Stimulated activated CD4-positive, alpha-beta T cell treated with anti-CD3 and anti-CD28 coated beads, Interleukin-12 subunit alpha, Interleukin-12 subunit beta, amount 100 ng/mL, for 48 hours (primary cell): Measurements from ENCODE around the gene RUNX2.

Source experiments
- DNase-seq, 3 donors: peaks; one replicate each; pipeline ENCODE4 v3.0.0-alpha.2; 2020; ENCODE audit warnings: low read depth in 2 of 3, low spot score in 1 of 3

Gene RUNX2

GRCh38 chr6:45509426-45509825 lies 181.3 kb downstream of the RUNX2 start:
- no peak for DNase-seq

GRCh38 chr6:45512717-45513116 lies 184.6 kb downstream of the RUNX2 start:
- no peak for DNase-seq

GRCh38 chr6:45513213-45513618 lies 185.1 kb downstream of the RUNX2 start:
- no peak for DNase-seq

GRCh38 chr6:45513843-45514242 lies 185.7 kb downstream of the RUNX2 start:
- no peak for DNase-seq

- no peak for DNase-seq
Observed at GRCh38 chr6:45514454-45515230, 186.5 kb downstream of the RUNX2 start.

DNA sequence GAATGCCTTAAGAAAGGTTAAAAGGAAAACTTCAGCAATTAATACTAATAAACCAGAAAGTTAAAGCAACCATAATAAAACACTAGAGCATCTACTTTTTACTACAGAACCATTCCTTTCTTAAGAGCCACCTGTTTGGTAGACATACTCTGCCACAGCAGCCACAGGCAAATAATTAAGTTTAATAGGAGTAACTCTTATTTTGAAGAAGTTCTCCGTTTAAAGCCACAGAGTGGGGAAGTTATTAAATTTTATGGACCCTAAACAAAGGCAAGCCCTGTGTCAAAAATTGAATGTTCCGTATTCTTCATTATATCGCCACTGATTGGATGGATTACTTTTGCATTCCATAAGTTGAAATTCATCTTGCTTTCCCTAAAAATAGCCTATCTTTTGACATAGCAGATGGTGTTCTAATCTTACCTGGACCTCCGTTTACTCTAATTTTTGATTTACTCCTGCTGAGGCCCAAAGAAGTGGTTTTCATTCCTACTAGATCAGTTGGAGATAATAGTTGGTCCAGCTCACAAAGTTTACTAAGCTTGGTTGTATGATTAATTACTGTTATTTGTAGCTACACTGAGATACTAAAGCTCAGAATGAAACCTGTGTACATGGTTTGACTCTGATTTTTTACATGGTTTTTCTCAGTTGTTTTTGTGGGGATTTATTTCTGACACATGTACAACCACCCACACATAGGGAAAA lies 190.0 kb downstream of the RUNX2 start:
- no peak for DNase-seq

DNA sequence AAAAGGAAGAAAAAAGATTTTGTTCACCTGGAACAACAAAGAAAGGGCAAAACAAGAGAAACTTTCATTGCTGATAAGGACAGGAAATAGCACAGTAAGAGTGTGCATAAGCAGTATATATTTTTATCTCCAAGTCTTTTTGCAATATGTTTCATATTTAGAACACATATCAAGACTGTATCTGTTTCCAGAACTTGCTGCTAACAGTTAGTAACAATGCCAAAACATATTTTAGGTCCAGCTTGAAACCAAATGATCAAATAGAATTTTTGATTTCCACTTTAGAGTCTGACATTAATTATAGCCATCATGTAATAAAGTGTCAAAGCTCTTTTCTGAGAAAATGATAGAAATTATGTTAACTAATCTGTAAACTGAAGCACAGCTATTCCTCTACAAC lies 193.1 kb downstream of the RUNX2 start:
- DNase-seq: no peak

DNA sequence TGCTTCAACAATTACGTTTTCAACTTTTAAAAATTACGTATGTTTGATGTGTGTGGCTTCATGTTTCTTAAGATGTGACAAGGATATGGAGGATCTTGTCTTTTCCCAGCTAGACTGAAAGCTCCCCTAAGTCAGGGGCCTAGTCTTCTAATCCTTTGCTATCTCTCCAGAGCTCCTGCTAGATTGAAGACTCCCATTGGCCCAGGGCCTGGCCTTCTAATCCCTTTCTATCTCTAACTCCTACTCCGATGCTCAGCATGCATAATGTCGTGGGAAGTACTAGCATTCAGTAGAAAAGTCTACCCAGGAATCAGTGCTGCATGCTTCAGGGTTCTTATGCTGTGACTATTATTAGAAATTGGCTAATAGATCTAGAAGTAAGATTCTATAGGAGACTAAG lies 194.4 kb downstream of the RUNX2 start:
- DNase-seq: no peak

- no peak for DNase-seq
Observed at GRCh38 chr6:45527210-45527609, 199.1 kb downstream of the RUNX2 start.

GRCh38 chr6:45531999-45532595 lies 204.0 kb downstream of the RUNX2 start:
- DNase-seq: no peak

- no peak for DNase-seq
Observed at GRCh38 chr6:45532721-45533210, 204.6 kb downstream of the RUNX2 start.

DNA sequence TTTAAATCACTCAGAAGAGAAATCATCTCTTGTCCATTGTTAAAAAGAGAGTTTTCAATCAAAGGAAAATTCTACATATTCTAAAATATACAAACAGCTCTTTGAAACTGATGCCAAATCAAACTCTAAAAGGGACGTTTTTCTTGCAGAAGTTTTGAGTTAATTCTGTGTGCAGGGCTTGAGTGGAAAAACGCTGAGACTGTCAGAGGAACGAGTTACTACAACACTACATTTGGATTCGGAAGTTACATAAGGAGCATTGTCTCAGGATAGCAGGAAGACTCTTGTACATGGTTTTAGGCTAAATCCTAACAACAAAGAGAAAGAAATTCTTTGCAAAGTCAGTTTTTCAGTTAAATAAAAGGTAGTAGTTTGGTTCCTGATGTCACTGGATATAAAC lies 205.3 kb downstream of the RUNX2 start:
- DNase-seq: no peak

DNA sequence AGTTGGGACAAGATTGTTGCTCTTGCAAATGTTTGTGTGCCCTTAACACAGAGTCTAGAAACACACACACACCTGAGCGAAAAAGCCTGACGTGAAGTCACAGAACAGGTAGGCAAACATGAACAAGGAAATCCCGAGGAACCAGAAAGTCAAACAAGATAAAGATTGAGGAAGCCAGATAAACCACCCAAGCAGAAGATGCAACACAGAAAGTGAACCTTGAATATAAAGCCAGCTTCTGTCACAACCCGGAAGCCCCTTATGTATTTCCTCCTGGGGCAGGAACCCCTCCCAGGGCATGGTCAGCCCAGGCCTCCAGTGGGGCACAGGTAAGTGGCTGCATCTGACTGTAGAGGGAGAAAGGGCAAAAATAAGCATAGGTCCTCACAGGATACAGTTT lies 207.8 kb downstream of the RUNX2 start:
- DNase-seq: no peak

DNA sequence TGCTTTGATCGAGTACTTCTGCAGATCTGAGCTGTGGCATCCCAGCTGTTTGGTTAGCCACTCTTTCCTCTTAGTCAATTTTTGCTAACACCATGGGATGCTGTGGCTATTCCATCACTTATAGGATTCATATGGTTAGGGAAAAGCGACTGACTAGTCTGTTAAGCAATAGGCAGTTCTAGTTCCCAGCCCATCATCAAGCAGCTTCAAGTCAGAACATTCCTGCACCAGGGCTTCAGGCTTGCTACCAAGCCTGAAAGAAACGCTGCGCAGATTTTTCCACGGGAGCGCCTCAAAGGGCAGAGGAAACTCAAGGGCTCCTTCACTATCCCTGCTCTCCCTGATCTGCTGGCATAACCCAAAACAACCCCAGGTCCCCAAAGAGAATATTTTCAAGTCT lies 209.4 kb downstream of the RUNX2 start:
- no peak for DNase-seq

DNA sequence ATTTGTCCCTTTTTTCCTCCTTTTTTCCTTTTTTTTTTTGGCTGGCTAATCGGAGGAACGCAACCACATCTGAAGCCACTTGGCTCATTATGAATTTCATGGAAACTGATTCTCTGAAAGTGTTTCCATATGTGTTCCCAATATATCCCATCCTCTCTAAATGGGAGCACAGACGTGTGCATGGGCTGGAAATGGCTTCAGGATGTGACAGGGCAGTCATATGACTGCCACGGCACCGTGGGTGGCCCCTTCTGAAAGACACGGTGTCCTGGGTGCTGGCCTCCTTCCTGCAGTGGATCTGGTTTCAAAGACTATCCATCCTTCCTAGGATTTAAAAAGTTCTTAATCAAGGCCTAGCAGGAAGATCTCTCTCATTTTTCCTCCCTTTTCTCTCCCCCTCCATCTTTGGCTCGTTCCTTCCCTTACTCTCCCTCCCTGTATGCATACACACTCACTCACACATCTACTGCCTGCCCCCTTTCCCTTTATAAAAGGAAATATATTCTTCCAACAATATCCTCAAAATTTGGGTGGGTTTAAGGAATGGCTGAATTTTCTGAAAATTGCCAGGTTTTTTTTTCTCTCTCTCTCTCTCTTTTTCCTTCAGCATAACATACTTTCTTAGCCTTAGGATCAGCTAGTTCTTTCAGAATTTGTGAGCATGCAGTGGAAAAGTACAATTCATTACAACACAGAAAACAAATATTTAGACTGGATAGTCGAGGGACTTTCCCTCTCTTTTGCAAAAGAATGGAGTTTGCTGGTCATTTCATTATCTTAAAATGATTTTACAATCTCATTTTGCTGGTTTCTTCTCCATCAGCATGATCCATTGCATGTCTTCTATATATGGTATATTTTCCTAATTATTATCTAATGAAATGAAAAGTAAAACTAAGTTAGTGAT lies 210.8 kb downstream of the RUNX2 start:
- DNase-seq: no peak

GRCh38 chr6:45540375-45540920 lies 212.3 kb downstream of the RUNX2 start:
- DNase-seq: no peak

DNA sequence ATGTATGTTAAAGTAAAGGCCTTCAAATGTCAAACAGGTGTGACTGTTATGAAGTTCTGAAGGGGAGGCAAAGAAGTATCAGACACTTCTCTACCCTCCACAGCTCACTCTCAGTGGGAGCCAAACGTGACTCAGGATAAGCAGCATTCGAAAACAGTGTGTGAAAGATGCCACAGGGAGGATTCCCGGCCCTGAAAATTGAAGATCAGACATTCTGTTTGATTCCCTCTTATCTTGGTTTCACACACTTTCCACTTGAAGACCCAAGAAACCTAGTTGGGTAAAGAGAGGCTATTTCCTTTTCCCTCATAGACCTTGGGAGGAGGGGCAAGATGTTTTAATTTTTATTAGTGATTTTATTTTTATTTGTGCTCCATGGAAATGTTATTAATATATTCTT lies 213.8 kb downstream of the RUNX2 start:
- no peak for DNase-seq

- DNase-seq: no peak
Observed at GRCh38 chr6:45543298-45544235, 215.4 kb downstream of the RUNX2 start.

GRCh38 chr6:45545416-45545815 lies 217.3 kb downstream of the RUNX2 start:
- DNase-seq: no peak
